ENCODE data around the gene SUSD5. TPM values are rescaled to one million over a fixed set of nuclear protein-coding genes. Genes with fewer than 3 reads are reported as not detected.

Gene SUSD5
- total and polyA plus RNA-seq, 2 of the 13 experiments (the other 11 are each of a cell fraction or from before 2014, with no cell fraction given): not detected

GRCh38 chr3:33115024-33115768 lies 103.4 kb downstream of the SUSD5 start:
- H3K9me3 ChIP-seq (ENCODE audit: low read length): no peaks in the 10 kb centered on the region
- no peak overlapping the region for H3K9ac ChIP-seq (ENCODE audit: insufficient read depth, low read depth, low read length)
- in situ Hi-C loops (cut with HindIII; ENCODE audit: extremely low pct_ligation_motif_present, low pct_unique_long_range_greater_than_20kb) (no loop called here), intact Hi-C loops (cut with micrococcal nuclease; ENCODE audit: unreplicated experiment) (loop anchor here (2.0 kb wide), 1 partner anchor 18 kb away; the partner anchor contains the start of genes GLB1 and TMPPE)
- ATAC-seq (no peak), FAIRE-seq (no peak), DNase-seq (ENCODE audit: low spot score) (no peak)
- H2AFZ ChIP-seq (ENCODE audit: low read length): no peak overlapping the region
- BruUV-seq (replicated peaks): no TSS peak
- H3K4me2 ChIP-seq (ENCODE audit: low read depth, low read length): peak overlapping the region; percentile 90
- no peaks in the 10 kb centered on the region; a peak in 1 of 5 replicates for H3K36me3 ChIP-seq (replicated peaks in 1 of 2; ENCODE audit: control insufficient read depth in 1 of 2, insufficient read depth in 2 of 2, low read length in 2 of 2)
- H3K4me1 ChIP-seq (ENCODE audit: insufficient read depth, low read length): peaks cover 31% of the 10 kb centered on the region
- WGBS (ENCODE audit: low lambda C conversion rate): 86% methylated on average over 13 of the region's 13 CpGs
- ChIA-PET POLR2A (interaction anchor here (2.0 kb wide), 1 partner anchor 18 kb away, joined by 13 read pairs; the partner anchor contains the start of genes GLB1 and TMPPE), CTCF (ENCODE audit: low intra/inter-chr PET ratio, low total read pairs) (no interaction called here)
- no peak overlapping the region for H3K27ac ChIP-seq (ENCODE audit: extremely low read length, insufficient read depth, low read length)
- TF ChIP-seq RBAK (CRISPR knock-in tag; IDR thresholded peaks at IDR 0.05) (no peak), ZIK1 (CRISPR knock-in tag; IDR thresholded peaks at IDR 0.05; ENCODE audit: borderline replicate concordance, low read depth) (no peak), NFKBIZ (CRISPR knock-in tag; IDR thresholded peaks at IDR 0.05) (no peak), KIAA2018 (CRISPR knock-in tag; IDR thresholded peaks at IDR 0.05; ENCODE audit: borderline replicate concordance) (no peak), BRCA1 (CRISPR knock-in tag; IDR thresholded peaks at IDR 0.05) (no peak), ATM (IDR thresholded peaks at IDR 0.05; ENCODE audit: borderline replicate concordance) (no peak), EZH2 (conservative IDR thresholded peaks at IDR 0.05; ENCODE audit: low read depth, low read length) (no peak)
- H3K27me3 ChIP-seq (ENCODE audit: control insufficient read depth in 1 of 2, insufficient read depth in 2 of 2, low read length in 2 of 2): no peaks in the 10 kb centered on the region; a peak in 2 of 5 replicates
- H4K20me1 ChIP-seq (ENCODE audit: insufficient read depth, low read length): no peaks in the 10 kb centered on the region
- no peak overlapping the region for H3K4me3 ChIP-seq (replicated peaks in 1 of 3; ENCODE audit: insufficient read depth in 1 of 3, low read depth in 2 of 3, low read length in 3 of 3)
- peaks cover 2% of the 10 kb centered on the region for H3K79me2 ChIP-seq (ENCODE audit: insufficient read depth, low read length)
